Measurements from ENCODE around the gene PSMG2.
"Not testable (repeated sequence)": the region's sequence is repeated elsewhere in the genome, so short reads cannot be mapped to it uniquely, and the experiment has no call there.

GRCh38 chr18:12758566-12758965 lies 55.7 kb downstream of the PSMG2 start:
- TF ChIP-seq POLR2A (IDR thresholded peaks at IDR 0.05; ENCODE audit: borderline replicate concordance, extremely low read depth, insufficient read depth, insufficient read length); CTCF (IDR thresholded peaks at IDR 0.05 in 2 of 3, conservative IDR thresholded peaks at IDR 0.05 in 1 of 3; ENCODE audit: borderline replicate concordance in 1 of 3, insufficient read depth in 1 of 3, low read depth in 2 of 3, low read length in 2 of 3); MAX (IDR thresholded peaks at IDR 0.05); POLR2AphosphoS5 (IDR thresholded peaks at IDR 0.05; ENCODE audit: low read depth, low read length); REST (IDR thresholded peaks at IDR 0.05; ENCODE audit: low read depth); EZH2phosphoT487 (IDR thresholded peaks at IDR 0.05; ENCODE audit: borderline replicate concordance); ELF1 (IDR thresholded peaks at IDR 0.05; ENCODE audit: borderline replicate concordance, low read depth); SIN3A (IDR thresholded peaks at IDR 0.05; ENCODE audit: low read depth); EZH2 (IDR thresholded peaks at IDR 0.05); YY1 (IDR thresholded peaks at IDR 0.05; ENCODE audit: extremely low read depth, insufficient replicate concordance, low read depth, low read length): not testable (repeated sequence)
